GM21619 (cell line): Measurements from ENCODE around the gene MGAT3.

Experiments
- ATAC-seq: cut with Tn5 transposase; IDR thresholded peaks from one replicate; pipeline ENCODE4 v1.9.1; 2021; ENCODE audit not compliant: unreplicated experiment

The MGAT3 gene

GRCh38 chr22:39427751-39428596, 28.8 kb upstream of the MGAT3 start:
- no peak for ATAC-seq

- ATAC-seq, result no peak
Observed at GRCh38 chr22:39428597-39429071, 28.2 kb upstream of the MGAT3 start.

GRCh38 chr22:39429186-39429585, 27.6 kb upstream of the MGAT3 start:
- ATAC-seq, result no peak

GRCh38 chr22:39429916-39430575, 26.8 kb upstream of the MGAT3 start:
- ATAC-seq, result no peak

GRCh38 chr22:39430576-39431150, 26.1 kb upstream of the MGAT3 start:
- ATAC-seq, result no peak

GRCh38 chr22:39431216-39431801, 25.5 kb upstream of the MGAT3 start:
- ATAC-seq, result no peak

GRCh38 chr22:39431821-39432251, 25.0 kb upstream of the MGAT3 start:
- ATAC-seq, result no peak

- ATAC-seq, result no peak
Observed at GRCh38 chr22:39432361-39432811, 24.4 kb upstream of the MGAT3 start.

GRCh38 chr22:39433476-39434242, 23.2 kb upstream of the MGAT3 start:
- no peak for ATAC-seq

- no peak for ATAC-seq
Observed at GRCh38 chr22:39434243-39434653, 22.6 kb upstream of the MGAT3 start.

- no peak for ATAC-seq
Observed at GRCh38 chr22:39434721-39435120, 22.1 kb upstream of the MGAT3 start.

GRCh38 chr22:39435616-39436015, 21.2 kb upstream of the MGAT3 start:
- no peak for ATAC-seq

- ATAC-seq, result no peak
Observed at GRCh38 chr22:39437791-39438704, 18.8 kb upstream of the MGAT3 start.

- ATAC-seq, result no peak
Observed at GRCh38 chr22:39439170-39439569, 17.6 kb upstream of the MGAT3 start.

GRCh38 chr22:39443398-39443797, 13.4 kb upstream of the MGAT3 start:
- ATAC-seq, result no peak

- no peak for ATAC-seq
Observed at GRCh38 chr22:39444247-39444800, 12.5 kb upstream of the MGAT3 start.

GRCh38 chr22:39444937-39445465, 11.8 kb upstream of the MGAT3 start:
- no peak for ATAC-seq

- no peak for ATAC-seq
Observed at GRCh38 chr22:39445678-39446077, 11.1 kb upstream of the MGAT3 start.

GRCh38 chr22:39446239-39446721, 10.5 kb upstream of the MGAT3 start:
- ATAC-seq, result peak; percentile 38
